ENCODE results near the gene NMT2. TPM values are rescaled to one million over a fixed set of nuclear protein-coding genes. Genes with fewer than 3 reads are reported as not detected.

The NMT2 gene
- total RNA-seq, 6 experiments from 2014 or later, result 29.4 to 67.3 (median 62.6) TPM

DNA sequence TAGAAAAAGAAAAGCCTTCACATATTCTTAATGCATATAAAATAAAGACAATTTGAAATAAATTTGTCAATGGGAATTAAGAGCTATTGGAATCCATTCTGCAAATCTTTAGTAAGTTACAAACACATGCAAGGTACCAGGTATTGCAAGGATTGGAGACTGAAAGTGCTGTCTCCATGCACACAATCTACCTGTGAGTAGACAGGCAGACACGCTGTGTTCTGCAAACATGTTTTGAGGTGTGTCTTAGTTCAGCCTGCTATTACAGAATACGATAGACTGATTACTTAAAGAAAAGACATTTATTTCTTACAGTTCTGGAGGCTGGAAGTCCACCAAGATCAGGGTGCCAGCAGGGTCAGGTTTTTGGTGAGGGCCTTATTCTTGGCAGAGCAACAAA, 10.0 kb downstream of the NMT2 start:
- DNase-seq, result no peak
- no peaks in the 10 kb centered on the region for H3K9me3 Mint-ChIP-seq
- H3K27ac Mint-ChIP-seq, result no peak overlapping the region
- no peaks in the 10 kb centered on the region; the same call in 1 of the 2 replicates for H3K27me3 Mint-ChIP-seq (ENCODE audit: insufficient read depth)
- no peak overlapping the region for H3K4me3 Mint-ChIP-seq
- peaks cover 28% of the 10 kb centered on the region for H3K4me1 Mint-ChIP-seq (ENCODE audit: low read depth)
- no peak for TF ChIP-seq CTCF (IDR thresholded peaks at IDR 0.05)
- H3K36me3 Mint-ChIP-seq (ENCODE audit: low read depth), result peaks cover 11% of the 10 kb centered on the region; the same call in 1 of the 2 replicates

DNA sequence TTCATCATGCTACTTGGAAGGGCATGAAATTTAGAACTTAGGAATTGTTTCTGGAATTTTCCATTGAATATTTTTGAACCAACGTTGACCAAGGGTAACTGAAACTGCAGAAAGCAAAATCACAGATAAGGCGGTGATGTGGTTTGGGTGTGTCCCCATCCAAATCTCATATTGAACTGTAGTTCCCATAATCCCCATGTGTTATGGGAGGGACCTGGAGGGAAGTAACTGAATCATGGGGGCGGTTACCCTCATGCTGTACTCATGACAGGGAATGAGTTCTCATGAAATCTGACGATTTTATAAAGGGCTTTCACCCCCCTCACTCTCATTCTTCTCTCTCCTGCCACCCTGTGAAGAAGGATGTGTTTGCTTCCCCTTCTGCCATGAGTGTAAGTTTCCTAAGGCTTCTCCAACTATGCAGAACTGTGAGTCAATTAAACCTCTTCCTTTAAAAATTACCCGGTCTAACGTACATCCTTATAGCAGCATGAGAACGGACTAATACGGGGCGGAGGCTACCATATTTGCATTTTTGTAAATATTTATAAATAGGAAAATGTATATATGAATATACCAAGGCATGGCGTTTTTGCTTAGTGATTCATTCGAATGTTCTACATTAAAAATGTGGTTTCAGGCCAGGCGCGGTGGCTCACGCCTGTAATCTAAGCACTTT, 12.4 kb downstream of the NMT2 start:
- Mint-ChIP-seq H3K4me3 (no peak overlapping the region), H3K9me3 (no peaks in the 10 kb centered on the region), H3K4me1 (ENCODE audit: low read depth) (peaks cover 23% of the 10 kb centered on the region), H3K27me3 (ENCODE audit: insufficient read depth) (no peaks in the 10 kb centered on the region; the same call in 1 of the 2 replicates), H3K27ac (no peak overlapping the region), H3K36me3 (ENCODE audit: low read depth) (peaks cover 14% of the 10 kb centered on the region; the same call in 1 of the 2 replicates)
- DNase-seq, result no peak
- TF ChIP-seq CTCF (IDR thresholded peaks at IDR 0.05), result no peak

DNA sequence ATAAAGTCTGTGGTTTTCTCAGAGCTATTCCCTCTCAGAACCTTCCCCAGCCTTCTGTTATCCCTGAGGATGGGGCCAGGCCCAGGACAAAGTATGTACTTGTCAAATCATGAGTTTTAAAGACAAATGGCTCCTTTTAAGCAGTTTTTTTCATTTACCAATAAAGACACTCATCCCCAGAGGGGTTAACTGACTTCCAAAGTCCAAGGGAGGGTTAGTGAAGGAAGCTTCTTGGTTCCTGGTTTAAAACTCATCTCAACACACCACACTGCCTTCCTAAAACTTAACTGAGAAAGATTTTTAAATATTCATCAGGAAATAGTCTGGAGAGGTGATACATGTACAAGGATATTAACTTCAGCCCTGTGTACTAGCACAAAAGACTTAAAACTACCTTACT, 15.9 kb downstream of the NMT2 start:
- Mint-ChIP-seq H3K9me3 (no peaks in the 10 kb centered on the region), H3K36me3 (ENCODE audit: low read depth) (peaks cover 14% of the 10 kb centered on the region; the same call in 1 of the 2 replicates), H3K4me1 (ENCODE audit: low read depth) (peaks cover 8% of the 10 kb centered on the region), H3K4me3 (no peak overlapping the region), H3K27me3 (ENCODE audit: insufficient read depth) (no peaks in the 10 kb centered on the region), H3K27ac (no peak overlapping the region)
- DNase-seq, result no peak
- no peak for TF ChIP-seq CTCF (IDR thresholded peaks at IDR 0.05)

DNA sequence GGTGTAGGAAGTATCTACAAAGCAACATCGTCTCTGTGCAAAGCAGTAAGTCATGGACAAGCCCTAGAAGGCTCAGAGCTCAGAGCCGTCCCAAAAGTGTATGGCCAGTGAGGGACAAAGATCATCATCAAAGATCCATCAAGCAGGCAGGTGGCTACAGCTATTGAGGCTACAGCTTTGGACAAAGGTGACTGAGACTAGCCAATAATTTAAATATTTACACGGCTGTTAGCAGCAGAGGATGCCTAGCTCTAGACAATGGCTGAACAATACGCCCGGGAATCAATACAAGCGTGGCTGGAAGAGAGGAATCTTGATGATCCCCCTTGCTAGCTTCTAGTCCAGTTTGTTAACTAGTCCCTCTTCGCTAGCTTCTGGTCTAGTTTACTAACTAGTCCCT, 17.9 kb downstream of the NMT2 start:
- Mint-ChIP-seq H3K27me3 (ENCODE audit: insufficient read depth) (no peaks in the 10 kb centered on the region), H3K4me1 (ENCODE audit: low read depth) (peaks cover 11% of the 10 kb centered on the region), H3K36me3 (ENCODE audit: low read depth) (peaks cover 13% of the 10 kb centered on the region; the same call in 1 of the 2 replicates), H3K9me3 (no peaks in the 10 kb centered on the region), H3K4me3 (no peak overlapping the region), H3K27ac (no peak overlapping the region)
- no peak for TF ChIP-seq CTCF (IDR thresholded peaks at IDR 0.05)
- DNase-seq, result no peak

DNA sequence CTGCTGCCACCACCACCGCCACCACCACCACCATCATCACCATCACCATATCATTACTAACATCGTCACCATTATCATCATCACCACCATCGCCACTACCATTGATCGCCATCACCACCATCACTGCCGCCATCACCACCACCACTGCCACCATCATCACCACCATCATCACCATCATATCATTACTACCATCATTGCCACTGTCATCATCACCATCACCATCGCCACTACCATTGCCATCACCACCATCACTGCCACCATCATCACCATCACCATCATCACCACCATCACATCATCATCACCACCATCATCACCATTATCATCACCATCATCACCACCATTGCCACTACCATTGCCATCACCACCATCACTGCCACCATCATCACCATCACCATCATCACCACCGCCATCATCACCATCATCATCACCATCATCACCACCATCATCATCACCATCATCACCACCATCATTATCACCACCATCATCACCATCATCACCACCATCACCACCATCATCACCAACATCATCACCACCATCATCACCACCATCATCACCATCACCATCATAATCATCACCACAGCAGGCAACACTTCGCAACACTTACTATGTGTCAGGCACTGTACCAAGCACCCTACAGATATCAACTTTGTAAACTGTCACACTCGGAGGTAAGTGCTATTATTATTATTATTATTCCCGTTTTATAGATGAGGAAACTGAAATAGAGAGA, 19.3 kb downstream of the NMT2 start:
- no peak for TF ChIP-seq CTCF (IDR thresholded peaks at IDR 0.05)
- Mint-ChIP-seq H3K4me3 (no peak overlapping the region), H3K9me3 (no peaks in the 10 kb centered on the region), H3K27ac (no peak overlapping the region), H3K36me3 (ENCODE audit: low read depth) (peaks cover 4% of the 10 kb centered on the region; the same call in 1 of the 2 replicates), H3K27me3 (ENCODE audit: insufficient read depth) (no peaks in the 10 kb centered on the region), H3K4me1 (ENCODE audit: low read depth) (peaks cover 25% of the 10 kb centered on the region)
- DNase-seq, result no peak
